IMR-90 (cell line): Measurements from ENCODE around the gene MACC1. TPM values are rescaled to one million over a fixed set of nuclear protein-coding genes. Genes with fewer than 3 reads are reported as not detected.

Experiments used
- ATAC-seq: fragments of 200-7000 bp; cut with Tn5 transposase; 2 replicates; pipeline ENCODE4 v1.9.1; 2020; ENCODE audit warnings: low read depth, mild to moderate bottlenecking, moderate library complexity
- BruUV-seq: library from RNA; stranded (reverse); fragments of 400-500 nt; replicated peaks from 2 replicates; lab custom pipeline; 2021; lab: Mats Ljungman, UMichigan
- CTCF ChIA-PET: fragments of 300-600 bp; formaldehyde crosslinking; extraction: SDS; loops from one replicate; lab custom pipeline; 2021; ENCODE audit warnings: antibody characterized with exemption; lab: Yijun Ruan, JAX
- POLR2A ChIA-PET: fragments of 300-600 bp; sonication (Branson Sonifier 250); formaldehyde crosslinking; loops from one replicate; lab custom pipeline; 2022; ENCODE audit warnings: antibody characterized with exemption; ENCODE audit not compliant: unreplicated experiment; lab: Charles Lee
- DNase-seq: peaks from one replicate; pipeline ENCODE4 v3.0.0; 2013
- H2AFZ ChIP-seq: replicated peaks from 2 replicates; pipeline ENCODE3; 2013; ENCODE audit warnings: low read length, mild to moderate bottlenecking; ENCODE audit not compliant: poor library complexity
- H2AK5ac ChIP-seq: 2 replicates; pipeline ENCODE4 v1.6.1; 2013; ENCODE audit warnings: low read depth, low read length, inconsistent platforms
- H2AK9ac ChIP-seq: replicated peaks from 2 replicates; pipeline ENCODE3; 2013; ENCODE audit warnings: mild to moderate bottlenecking, low read depth, low read length, moderate library complexity; ENCODE audit not compliant: poor library complexity
- H2BK120ac ChIP-seq: 2 replicates; pipeline ENCODE4 v1.6.1; 2013; ENCODE audit warnings: low read depth, low read length, inconsistent platforms
- H2BK15ac ChIP-seq: 3 replicates; pipeline ENCODE4 v1.6.1; 2013; ENCODE audit warnings: low read depth, low read length, inconsistent platforms
- H2BK20ac ChIP-seq: 2 replicates; pipeline ENCODE4 v1.6.1; 2013; ENCODE audit warnings: low read depth, mild to moderate bottlenecking, inconsistent platforms, low read length, moderate library complexity
- H2BK5ac ChIP-seq: 2 replicates; pipeline ENCODE4 v1.6.1; 2013; ENCODE audit warnings: mild to moderate bottlenecking, low read depth, low read length, inconsistent platforms; ENCODE audit not compliant: poor library complexity, severe bottlenecking
- H3K14ac ChIP-seq: replicated peaks from 2 replicates; pipeline ENCODE4 v1.6.1; 2013; ENCODE audit warnings: low read depth, low read length, inconsistent platforms
- H3K18ac ChIP-seq: 2 replicates; pipeline ENCODE4 v1.6.1; 2013; ENCODE audit warnings: low read depth, low read length, control low read depth
- H3K23ac ChIP-seq: 2 replicates; pipeline ENCODE4 v1.6.1; 2013; ENCODE audit warnings: low read depth, low read length, inconsistent platforms
- H3K27ac ChIP-seq: 2 replicates; pipeline ENCODE4 v1.5.1; 2013; ENCODE audit warnings: mild to moderate bottlenecking, control low read depth, low read length; ENCODE audit not compliant: insufficient read depth
- H3K27me3 ChIP-seq: 2 replicates; pipeline ENCODE4 v1.6.1; 2013; ENCODE audit warnings: low read length; ENCODE audit not compliant: control insufficient read depth, insufficient read depth
- H3K36me3 ChIP-seq: 2 replicates; pipeline ENCODE4 v1.6.1; 2013; ENCODE audit warnings: low read length, mixed read lengths; ENCODE audit not compliant: control insufficient read depth, insufficient read depth
- H3K4ac ChIP-seq: 2 replicates; pipeline ENCODE4 v1.6.1; 2013; ENCODE audit warnings: low read depth, low read length, inconsistent platforms
- H3K4me1 ChIP-seq: 2 replicates; pipeline ENCODE4 v1.6.1; 2013; ENCODE audit warnings: low read length, mixed read lengths; ENCODE audit not compliant: control insufficient read depth, insufficient read depth
- H3K4me2 ChIP-seq: 2 replicates; pipeline ENCODE4 v1.6.1; 2013; ENCODE audit warnings: low read depth, mild to moderate bottlenecking, control low read depth, low read length, moderate library complexity
- H3K4me3 ChIP-seq: 2 replicates; pipeline ENCODE4 v1.5.1; 2013; ENCODE audit warnings: low read depth, mild to moderate bottlenecking, control low read depth, low read length, moderate library complexity; ENCODE audit not compliant: insufficient read depth
- H3K56ac ChIP-seq: 2 replicates; pipeline ENCODE4 v1.6.1; 2013; ENCODE audit warnings: low read length, inconsistent platforms; ENCODE audit not compliant: insufficient read depth; ENCODE audit errors: extremely low read depth
- H3K79me1 ChIP-seq, 2 experiments: 2 replicates each; pipeline ENCODE4 v1.6.1; 2013; ENCODE audit warnings: low read length in 2 of 2, inconsistent platforms in 1 of 2, low read depth in 1 of 2
- H3K9ac ChIP-seq: 2 replicates; pipeline ENCODE4 v1.6.1; 2013; ENCODE audit warnings: low read depth, low read length, control low read depth
- H3K9me1 ChIP-seq: 2 replicates; pipeline ENCODE4 v1.6.1; 2013; ENCODE audit warnings: low read length, inconsistent platforms; ENCODE audit not compliant: insufficient read depth
- H3K9me3 ChIP-seq: 2 replicates; pipeline ENCODE4 v1.6.1; 2013; ENCODE audit warnings: low read length; ENCODE audit not compliant: control insufficient read depth, insufficient read depth
- H4K20me1 ChIP-seq: 2 replicates; pipeline ENCODE4 v1.6.1; 2013; ENCODE audit warnings: low read length, inconsistent platforms; ENCODE audit not compliant: insufficient read depth
- H4K5ac ChIP-seq: 2 replicates; pipeline ENCODE4 v1.6.1; 2013; ENCODE audit warnings: mild to moderate bottlenecking, low read depth, low read length, control low read depth
- H4K8ac ChIP-seq, 2 experiments: 2 replicates each; pipeline ENCODE4 v1.6.1; 2013; ENCODE audit warnings: low read depth in 2 of 2, low read length in 2 of 2, control low read depth in 1 of 2, inconsistent platforms in 1 of 2
- H4K91ac ChIP-seq: 2 replicates; pipeline ENCODE4 v1.6.1; 2013; ENCODE audit warnings: low read depth, low read length, inconsistent platforms; ENCODE audit not compliant: insufficient read depth
- BHLHE40 ChIP-seq: fragments of 150-350 bp; IDR thresholded peaks from 2 replicates; pipeline ENCODE4 v1.6.1; 2016; ENCODE audit warnings: mild to moderate bottlenecking, low read depth, low read length
- CEBPB ChIP-seq: IDR thresholded peaks from 2 replicates; pipeline ENCODE4 v1.6.1; 2012; ENCODE audit warnings: low read depth, low read length, improper control_type of control experiment
- CHD1 ChIP-seq: IDR thresholded peaks from 2 replicates; pipeline ENCODE4 v1.6.1; 2012; ENCODE audit warnings: low read depth, low read length, improper control_type of control experiment
- FOS ChIP-seq: fragments of 150-350 bp; IDR thresholded peaks from 2 replicates; pipeline ENCODE4 v1.6.1; 2016; ENCODE audit warnings: low read depth, low read length
- MAFK ChIP-seq: IDR thresholded peaks from 2 replicates; pipeline ENCODE4 v1.6.1; 2012; ENCODE audit warnings: low read depth, low read length, improper control_type of control experiment
- MAZ ChIP-seq: IDR thresholded peaks from 2 replicates; pipeline ENCODE4 v1.6.1; 2012; ENCODE audit warnings: low read depth, mild to moderate bottlenecking, low read length, improper control_type of control experiment, moderate library complexity, borderline replicate concordance
- MXI1 ChIP-seq: IDR thresholded peaks from 2 replicates; pipeline ENCODE4 v1.6.1; 2012; ENCODE audit warnings: low read depth, mild to moderate bottlenecking, low read length, moderate library complexity, borderline replicate concordance
- NFE2L2 ChIP-seq: fragments of 150-350 bp; IDR thresholded peaks from 2 replicates; pipeline ENCODE4 v1.6.1; 2016; ENCODE audit warnings: low read depth, mild to moderate bottlenecking, low read length
- POLR2A ChIP-seq: IDR thresholded peaks from 2 replicates; pipeline ENCODE4 v1.6.1; 2012; ENCODE audit warnings: mild to moderate bottlenecking, low read depth, low read length
- RCOR1 ChIP-seq: IDR thresholded peaks from 2 replicates; pipeline ENCODE4 v1.6.1; 2012; ENCODE audit warnings: mild to moderate bottlenecking, low read length, improper control_type of control experiment; ENCODE audit not compliant: insufficient replicate concordance
- RFX5 ChIP-seq: IDR thresholded peaks from 2 replicates; pipeline ENCODE4 v1.8.0; 2012; ENCODE audit warnings: low read depth, mild to moderate bottlenecking, low read length, moderate library complexity
- SMC3 ChIP-seq: fragments of 150-350 bp; IDR thresholded peaks from 2 replicates; pipeline ENCODE4 v1.6.1; 2016; ENCODE audit warnings: low read depth, mild to moderate bottlenecking, antibody characterized with exemption, low read length, moderate library complexity
- WGBS, 2 experiments: methylation state at CpG; one replicate each; pipeline versions ENCODE4 v1.1.5 to v1.1.7; 2013; ENCODE audit warnings: missing lambda C conversion rate in 2 of 2; ENCODE audit not compliant: insufficient read length in 1 of 2; ENCODE audit errors: extremely low coverage in 2 of 2; 5-methylcytosine and 5-hydroxymethylcytosine counted together
- dilution Hi-C: fragments of 300-500 bp; cut with HindIII; formaldehyde crosslinking; loops from one replicate; pipeline ENCODE4 v1.14.3; 2018; ENCODE audit warnings: low sequenced_read_pairs; ENCODE audit not compliant: unreplicated experiment
- in situ Hi-C: fragments of 300-500 bp; cut with MboI; formaldehyde crosslinking; loops from 3 replicates; pipeline ENCODE4 v1.14.3; 2019; ENCODE audit warnings: low sequenced_read_pairs, inconsistent platforms, mixed read lengths
- intact Hi-C: fragments of 100-400 bp; cut with micrococcal nuclease; formaldehyde crosslinking; loops from 2 replicates; pipeline ENCODE4 v1.10.0; 2022
- polyA plus RNA-seq, 3 experiments: library from polyadenylated mRNA; depleted of rRNA; stranded (reverse); fragments of >200 nt; gene quantifications; 2 replicates each; pipeline ENCODE4 v1.2.3, GENCODE V29; 2012; ENCODE audit warnings: low replicate concordance in 1 of 3
- total RNA-seq: library from RNA; depleted of rRNA; stranded (reverse); fragments of >200 nt; gene quantifications from 2 replicates; pipeline ENCODE4 v1.2.3, GENCODE V29; 2012
- TF ChIP-seq, protein P1 (sequence below): fragments of 150-350 bp; IDR thresholded peaks from 2 replicates; pipeline ENCODE4 v1.6.1; 2017; ENCODE audit warnings: mild to moderate bottlenecking, antibody characterized with exemption, low read length, low read depth
- TF ChIP-seq, protein P2 (sequence below): conservative IDR thresholded peaks from 2 replicates; pipeline ENCODE4 v1.5.1; 2012; ENCODE audit warnings: mild to moderate bottlenecking, low read depth, low read length, improper control_type of control experiment

The MACC1 gene
- total and polyA plus RNA-seq, 2 of the 4 experiments (the other 2 are of a cell fraction): under 0.01 TPM; not detected in 1

DNA sequence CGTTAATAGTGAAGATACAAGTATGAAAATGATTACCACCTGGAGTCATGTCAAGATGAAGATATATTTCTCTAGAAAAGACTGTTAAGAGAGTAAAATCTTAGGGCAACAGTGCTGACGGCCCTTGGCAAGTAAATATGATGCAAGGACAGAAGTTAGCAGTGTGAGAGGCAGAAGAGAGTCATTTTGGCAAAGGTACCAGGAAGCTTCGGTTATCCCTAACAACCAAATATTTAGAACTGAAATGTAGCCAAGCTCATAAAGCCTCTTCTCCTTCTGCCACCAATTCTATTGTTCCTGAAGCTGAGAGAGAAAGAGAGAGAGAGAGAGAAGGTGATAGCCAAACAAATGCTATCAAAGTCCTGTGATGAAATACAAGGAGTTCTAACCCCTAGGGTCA, 109.6 kb downstream of the MACC1 start:
- dilution Hi-C loops: no loop called here
- Histone ChIP-seq H4K91ac (no peak overlapping the region), H4K8ac (no peak overlapping the region), H3K56ac (no peak overlapping the region), H3K36me3 (no peaks in the 10 kb centered on the region), H3K27me3 (no peaks in the 10 kb centered on the region), H3K4ac (no peak overlapping the region), H2BK120ac (no peak overlapping the region), H3K14ac (no peak overlapping the region), H3K23ac (no peak overlapping the region), H2BK20ac (no peak overlapping the region), H3K79me1 (no peaks in the 10 kb centered on the region), H3K9me3 (no peaks in the 10 kb centered on the region), H3K4me3 (no peak overlapping the region), H4K5ac (no peak overlapping the region), H3K9ac (no peak overlapping the region), H3K18ac (no peak overlapping the region), H2AFZ (no peak overlapping the region), H3K9me1 (no peaks in the 10 kb centered on the region), H3K27ac (no peak overlapping the region), H2AK5ac (no peak overlapping the region), H2BK5ac (no peak overlapping the region), H3K4me1 (no peaks in the 10 kb centered on the region), H3K4me2 (no peak overlapping the region), H2AK9ac (no peak overlapping the region), H4K20me1 (no peaks in the 10 kb centered on the region), H2BK15ac (no peak overlapping the region)
- intact Hi-C loops: no loop called here
- in situ Hi-C loops: no loop called here
- BruUV-seq: no TSS peak
- TF ChIP-seq NFE2L2 (no peak), BHLHE40 (no peak), RCOR1 (no peak), MAFK (no peak), RFX5 (no peak), FOS (no peak), CHD1 (no peak), POLR2A (no peak), SMC3 (no peak), CEBPB (no peak), MXI1 (no peak), MAZ (no peak)
- TF ChIP-seq, protein P1, sequence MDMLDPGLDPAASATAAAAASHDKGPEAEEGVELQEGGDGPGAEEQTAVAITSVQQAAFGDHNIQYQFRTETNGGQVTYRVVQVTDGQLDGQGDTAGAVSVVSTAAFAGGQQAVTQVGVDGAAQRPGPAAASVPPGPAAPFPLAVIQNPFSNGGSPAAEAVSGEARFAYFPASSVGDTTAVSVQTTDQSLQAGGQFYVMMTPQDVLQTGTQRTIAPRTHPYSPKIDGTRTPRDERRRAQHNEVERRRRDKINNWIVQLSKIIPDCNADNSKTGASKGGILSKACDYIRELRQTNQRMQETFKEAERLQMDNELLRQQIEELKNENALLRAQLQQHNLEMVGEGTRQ: no peak
- TF ChIP-seq, protein P2, sequence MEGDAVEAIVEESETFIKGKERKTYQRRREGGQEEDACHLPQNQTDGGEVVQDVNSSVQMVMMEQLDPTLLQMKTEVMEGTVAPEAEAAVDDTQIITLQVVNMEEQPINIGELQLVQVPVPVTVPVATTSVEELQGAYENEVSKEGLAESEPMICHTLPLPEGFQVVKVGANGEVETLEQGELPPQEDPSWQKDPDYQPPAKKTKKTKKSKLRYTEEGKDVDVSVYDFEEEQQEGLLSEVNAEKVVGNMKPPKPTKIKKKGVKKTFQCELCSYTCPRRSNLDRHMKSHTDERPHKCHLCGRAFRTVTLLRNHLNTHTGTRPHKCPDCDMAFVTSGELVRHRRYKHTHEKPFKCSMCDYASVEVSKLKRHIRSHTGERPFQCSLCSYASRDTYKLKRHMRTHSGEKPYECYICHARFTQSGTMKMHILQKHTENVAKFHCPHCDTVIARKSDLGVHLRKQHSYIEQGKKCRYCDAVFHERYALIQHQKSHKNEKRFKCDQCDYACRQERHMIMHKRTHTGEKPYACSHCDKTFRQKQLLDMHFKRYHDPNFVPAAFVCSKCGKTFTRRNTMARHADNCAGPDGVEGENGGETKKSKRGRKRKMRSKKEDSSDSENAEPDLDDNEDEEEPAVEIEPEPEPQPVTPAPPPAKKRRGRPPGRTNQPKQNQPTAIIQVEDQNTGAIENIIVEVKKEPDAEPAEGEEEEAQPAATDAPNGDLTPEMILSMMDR: no peak
- WGBS, 2 experiments: no CpG with 5 or more reads among the region's 3 CpGs
- CTCF ChIA-PET: no interaction called here
- no peak for ATAC-seq
- POLR2A ChIA-PET: no interaction called here
- DNase-seq: no peak
